ENCODE results near the gene SETMAR. TPM values are rescaled to one million over a fixed set of nuclear protein-coding genes. Genes with fewer than 3 reads are reported as not detected.
A peak's percentile ranks its signal among the peaks of the same experiment; 100 is the strongest.

The SETMAR gene
- total and polyA plus RNA-seq, 2 of the 8 experiments (the other 6 are each of a cell fraction or from before 2014, with no cell fraction given) = 16.1 to 25.3 TPM

DNA sequence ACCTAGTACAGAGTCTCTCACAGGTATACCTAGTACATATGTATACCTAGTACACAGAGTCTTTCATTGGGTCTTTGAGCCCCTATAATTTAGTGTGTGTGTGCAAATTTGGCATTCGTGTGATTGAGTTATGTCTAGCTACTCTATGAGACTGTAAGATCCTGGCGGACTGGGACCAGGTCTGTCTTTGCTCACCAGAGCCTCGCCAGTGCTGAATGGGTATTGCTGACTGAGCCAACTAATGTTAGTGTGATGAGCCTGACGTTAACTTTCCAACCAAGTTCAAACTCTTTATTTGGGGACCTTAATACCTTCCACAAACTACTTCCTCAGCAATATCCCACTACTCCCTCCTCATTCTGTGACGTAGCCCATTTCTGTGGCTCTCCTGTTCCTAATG is 35.6 kb downstream of the SETMAR start:
- Histone ChIP-seq H4K20me1 (replicated peaks in 1 of 2; ENCODE audit: control insufficient read depth in 1 of 2, insufficient read depth in 2 of 2, low read length in 2 of 2) (no peaks in the 10 kb centered on the region), H2BK5ac (ENCODE audit: low read depth, low read length) (no peak overlapping the region), H3K23me2 (ENCODE audit: low read depth, low read length) (no peaks in the 10 kb centered on the region), H3K79me1 (ENCODE audit: low read depth, low read length) (no peaks in the 10 kb centered on the region), H3K23ac (ENCODE audit: insufficient read length) (no peak overlapping the region), H4K91ac (replicated peaks; ENCODE audit: insufficient read length, low read length) (no peak overlapping the region), H3K9ac (replicated peaks in 1 of 4; ENCODE audit: extremely low read depth in 1 of 4, low read depth in 3 of 4, low read length in 3 of 4) (no peak overlapping the region), H3K27ac (ENCODE audit: low read depth, low read length) (no peak overlapping the region), H3K18ac (ENCODE audit: extremely low read depth, low read length) (no peak overlapping the region), H2BK120ac (replicated peaks; ENCODE audit: low read depth, low read length) (no peak overlapping the region), H3K27me3 (replicated peaks in 1 of 4; ENCODE audit: control insufficient read depth in 3 of 4, extremely low read depth in 1 of 4, insufficient read depth in 3 of 4, low read length in 3 of 4) (no peaks in the 10 kb centered on the region), H3K36me3 (ENCODE audit: control insufficient read depth in 2 of 4, insufficient read depth in 4 of 4, low read length in 3 of 4) (no peaks in the 10 kb centered on the region), H2BK20ac (ENCODE audit: low read length) (no peak overlapping the region), H2AFZ (ENCODE audit: low read length) (no peak overlapping the region), H3K9me3 (ENCODE audit: insufficient read depth in 2 of 2, low read depth in 1 of 2, low read length in 1 of 2) (no peaks in the 10 kb centered on the region), H3K56ac (replicated peaks; ENCODE audit: insufficient read length, low read depth, low read length) (no peak overlapping the region), H3K79me2 (ENCODE audit: control insufficient read depth in 1 of 2, insufficient read depth in 2 of 2, low read length in 2 of 2) (no peaks in the 10 kb centered on the region), H3K4me2 (ENCODE audit: insufficient read depth in 1 of 2, low read depth in 2 of 2, low read length in 2 of 2) (no peak overlapping the region), H3K4me1 (replicated peaks in 1 of 4; ENCODE audit: control insufficient read depth in 3 of 4, insufficient read depth in 4 of 4, low read length in 3 of 4) (peaks cover 0 to 11% (median 6%) of the 10 kb centered on the region in 4 experiments; a peak in 4 of 7 replicates), H3K4me3 (ENCODE audit: extremely low read depth in 1 of 4, insufficient read depth in 2 of 4, low read depth in 3 of 4, low read length in 4 of 4) (no peak overlapping the region), H2BK15ac (ENCODE audit: low read length) (no peak overlapping the region), H2AK5ac (ENCODE audit: low read depth, low read length) (no peak overlapping the region), H3K14ac (ENCODE audit: insufficient read length) (no peak overlapping the region), H4K5ac (ENCODE audit: insufficient read length, low read depth, low read length) (no peak overlapping the region), H2BK12ac (ENCODE audit: low read depth, low read length) (no peak overlapping the region), H4K8ac (ENCODE audit: extremely low read depth, insufficient read depth, low read length) (no peak overlapping the region), H3K4ac (replicated peaks; ENCODE audit: insufficient read length, low read depth, low read length) (no peak overlapping the region)
- DNase-seq (ENCODE audit: low read depth in 1 of 2, low spot score in 2 of 2) (no peak), FAIRE-seq (no peak)
- ChIA-PET CTCF (ENCODE audit: partially characterized antibody) (interaction anchor here (0.6 to 2.8 kb wide), 12 partner anchors 8 to 295 kb away, joined by 3 to 13 read pairs (median 4); no protein-coding TSS in a partner anchor), POLR2A (ENCODE audit: partially characterized antibody) (no interaction called here)
- no peak for TF ChIP-seq TAF7 (optimal IDR thresholded peaks at IDR 0.05; ENCODE audit: borderline replicate concordance, low read depth, low read length)
- TF ChIP-seq, protein P1, sequence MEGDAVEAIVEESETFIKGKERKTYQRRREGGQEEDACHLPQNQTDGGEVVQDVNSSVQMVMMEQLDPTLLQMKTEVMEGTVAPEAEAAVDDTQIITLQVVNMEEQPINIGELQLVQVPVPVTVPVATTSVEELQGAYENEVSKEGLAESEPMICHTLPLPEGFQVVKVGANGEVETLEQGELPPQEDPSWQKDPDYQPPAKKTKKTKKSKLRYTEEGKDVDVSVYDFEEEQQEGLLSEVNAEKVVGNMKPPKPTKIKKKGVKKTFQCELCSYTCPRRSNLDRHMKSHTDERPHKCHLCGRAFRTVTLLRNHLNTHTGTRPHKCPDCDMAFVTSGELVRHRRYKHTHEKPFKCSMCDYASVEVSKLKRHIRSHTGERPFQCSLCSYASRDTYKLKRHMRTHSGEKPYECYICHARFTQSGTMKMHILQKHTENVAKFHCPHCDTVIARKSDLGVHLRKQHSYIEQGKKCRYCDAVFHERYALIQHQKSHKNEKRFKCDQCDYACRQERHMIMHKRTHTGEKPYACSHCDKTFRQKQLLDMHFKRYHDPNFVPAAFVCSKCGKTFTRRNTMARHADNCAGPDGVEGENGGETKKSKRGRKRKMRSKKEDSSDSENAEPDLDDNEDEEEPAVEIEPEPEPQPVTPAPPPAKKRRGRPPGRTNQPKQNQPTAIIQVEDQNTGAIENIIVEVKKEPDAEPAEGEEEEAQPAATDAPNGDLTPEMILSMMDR (IDR thresholded peaks at IDR 0.05; ENCODE audit: control extremely low read depth in 1 of 3, insufficient read depth in 1 of 3, low read depth in 1 of 3, low read length in 3 of 3) = peak in 1 of 3 experiments; percentile 28; a peak in 1 of 4 replicates
- TF ChIP-seq TBP (IDR thresholded peaks at IDR 0.05; ENCODE audit: low read depth, low read length) = no peak
- WGBS, 2 experiments (ENCODE audit: extremely low coverage in 1 of 2, insufficient coverage in 1 of 2, insufficient read length in 1 of 2, insufficient replicate concordance in 2 of 2, low coverage in 1 of 2, low lambda C conversion rate in 2 of 2, missing lambda C conversion rate in 1 of 2) = 86% methylated on average over 5 of the region's 5 CpGs; no CpG with 5 or more reads in 1 of the 2 experiments
